Activated CD4-positive, alpha-beta T cell treated with anti-CD3 and anti-CD28 coated beads for 1 hour (primary cell): ENCODE results near the gene DPP4.

Source experiments
- DNase-seq: peaks from one replicate; pipeline ENCODE4 v3.0.0-alpha.2; 2020

DPP4 gene

GRCh38 chr2:162084536-162084935, 10.5 kb upstream of the DPP4 start:
- no peak for DNase-seq

GRCh38 chr2:162082681-162083080, 8.7 kb upstream of the DPP4 start:
- no peak for DNase-seq

GRCh38 chr2:162082036-162082435, 8.0 kb upstream of the DPP4 start:
- DNase-seq: no peak

- DNase-seq: no peak
Measured at GRCh38 chr2:162079514-162079913, 5.5 kb upstream of the DPP4 start.

GRCh38 chr2:162075689-162076132, 1.7 kb upstream of the DPP4 start:
- no peak for DNase-seq

GRCh38 chr2:162074928-162075688, 1.1 kb upstream of the DPP4 start:
- DNase-seq: no peak

- DNase-seq: no peak
Measured at GRCh38 chr2:162074632-162074895, 549 bp upstream of the DPP4 start.

- no peak for DNase-seq
Measured at GRCh38 chr2:162072976-162073887, 783 bp downstream of the DPP4 start.

- no peak for DNase-seq
Measured at GRCh38 chr2:162072181-162072702, 1.8 kb downstream of the DPP4 start.

- no peak for DNase-seq
Measured at GRCh38 chr2:162071001-162071400, 3.0 kb downstream of the DPP4 start.

GRCh38 chr2:162070228-162070936, 3.6 kb downstream of the DPP4 start:
- no peak for DNase-seq

GRCh38 chr2:162069267-162069903, 4.6 kb downstream of the DPP4 start:
- no peak for DNase-seq

- DNase-seq: no peak
Measured at GRCh38 chr2:162067596-162067995, 6.4 kb downstream of the DPP4 start.

GRCh38 chr2:162065767-162066166, 8.2 kb downstream of the DPP4 start:
- DNase-seq: no peak

- DNase-seq: no peak
Measured at GRCh38 chr2:162063899-162064298, 10.1 kb downstream of the DPP4 start.

GRCh38 chr2:162063281-162063680, 10.7 kb downstream of the DPP4 start:
- DNase-seq: no peak

GRCh38 chr2:162062559-162062958, 11.5 kb downstream of the DPP4 start:
- no peak for DNase-seq

GRCh38 chr2:162061021-162061420, 13.0 kb downstream of the DPP4 start:
- no peak for DNase-seq

GRCh38 chr2:162060532-162060931, 13.5 kb downstream of the DPP4 start:
- no peak for DNase-seq

- DNase-seq: no peak
Measured at GRCh38 chr2:162058973-162059668, 14.9 kb downstream of the DPP4 start.

- no peak for DNase-seq
Measured at GRCh38 chr2:162057426-162057825, 16.6 kb downstream of the DPP4 start.

- DNase-seq: no peak
Measured at GRCh38 chr2:162056796-162057399, 17.1 kb downstream of the DPP4 start.
